ENCODE measurements around the gene HSP90AB1.

The HSP90AB1 gene

GRCh38 chr6:44269921-44270525 lies 23.1 kb downstream of the HSP90AB1 start, which contains the start of gene TMEM151B:
Gene TMEM151B (plus strand): TSS chr6:44270450. CDS start chr6:44270743, 293 bp downstream.
- no peak for DNase-seq

- DNase-seq = no peak
Observed at GRCh38 chr6:44270526-44271405, 23.9 kb downstream of the HSP90AB1 start.

- no peak for DNase-seq
Observed at GRCh38 chr6:44271406-44271723, 24.5 kb downstream of the HSP90AB1 start.

- no peak for DNase-seq
Observed at GRCh38 chr6:44271914-44272313, 25.0 kb downstream of the HSP90AB1 start.

- DNase-seq = no peak
Observed at GRCh38 chr6:44272529-44272928, 25.6 kb downstream of the HSP90AB1 start.

GRCh38 chr6:44272999-44273566 lies 26.2 kb downstream of the HSP90AB1 start:
- no peak for DNase-seq

- DNase-seq = no peak
Observed at GRCh38 chr6:44273617-44274016, 26.7 kb downstream of the HSP90AB1 start.

- no peak for DNase-seq
Observed at GRCh38 chr6:44275271-44275748, 28.4 kb downstream of the HSP90AB1 start.

GRCh38 chr6:44275749-44276648 lies 29.1 kb downstream of the HSP90AB1 start:
- no peak for DNase-seq

- no peak for DNase-seq
Observed at GRCh38 chr6:44276667-44277640, 30.1 kb downstream of the HSP90AB1 start.

- no peak for DNase-seq
Observed at GRCh38 chr6:44277763-44278162, 30.9 kb downstream of the HSP90AB1 start.

- DNase-seq = no peak
Observed at GRCh38 chr6:44278315-44278714, 31.4 kb downstream of the HSP90AB1 start.

GRCh38 chr6:44278774-44279697 lies 32.1 kb downstream of the HSP90AB1 start:
- DNase-seq = no peak

GRCh38 chr6:44284121-44284520 lies 37.2 kb downstream of the HSP90AB1 start:
- DNase-seq = no peak

GRCh38 chr6:44284867-44285266 lies 38.0 kb downstream of the HSP90AB1 start:
- DNase-seq = no peak

- DNase-seq = no peak
Observed at GRCh38 chr6:44285552-44286284, 38.8 kb downstream of the HSP90AB1 start.

- DNase-seq = no peak
Observed at GRCh38 chr6:44286285-44286565, 39.3 kb downstream of the HSP90AB1 start.

GRCh38 chr6:44286747-44287146 lies 39.8 kb downstream of the HSP90AB1 start:
- DNase-seq = no peak

- no peak for DNase-seq
Observed at GRCh38 chr6:44289726-44290260, 42.9 kb downstream of the HSP90AB1 start.

GRCh38 chr6:44291841-44292240 lies 44.9 kb downstream of the HSP90AB1 start:
- DNase-seq = no peak
